ENCODE data around the gene ATP8A1.

ATP8A1 gene

DNA sequence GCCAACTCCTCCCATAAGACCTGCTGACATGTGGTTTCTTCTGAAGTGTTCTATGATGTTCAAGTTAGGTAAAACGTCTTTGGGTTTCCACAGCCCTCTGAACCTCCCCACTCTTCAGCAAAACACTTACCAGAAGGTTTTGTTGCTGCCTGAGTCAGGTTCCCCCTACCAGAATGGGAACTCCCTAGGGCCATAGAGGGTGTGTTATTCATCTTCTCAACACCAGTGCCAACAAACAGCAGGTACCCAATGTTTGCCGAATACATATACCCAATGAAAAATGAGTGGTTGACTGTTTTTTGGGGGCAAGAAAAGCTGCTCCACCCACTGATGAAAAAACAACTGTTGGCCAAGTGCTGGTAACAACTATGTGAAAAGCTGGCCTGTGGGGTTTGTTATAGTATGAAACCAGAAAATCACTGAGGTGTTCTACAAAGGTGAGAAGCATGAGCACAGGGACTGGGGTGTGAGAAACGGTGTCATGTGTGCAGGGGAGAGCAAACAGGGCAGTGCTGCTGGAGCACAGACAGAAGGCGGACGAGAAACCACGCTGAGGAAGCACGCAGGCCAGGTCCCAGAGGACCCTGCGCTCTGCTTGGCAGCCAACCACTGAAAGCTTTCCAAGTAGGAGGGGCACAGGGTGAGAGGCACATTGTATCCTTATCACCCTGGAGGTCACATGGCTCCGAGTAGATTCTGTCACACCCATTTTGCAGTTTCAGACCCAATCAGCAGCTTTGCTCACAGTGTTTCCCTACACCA lies 28.8 kb downstream of the ATP8A1 start:
- DNase-seq (ENCODE audit: low read depth in 1 of 2, low spot score in 1 of 2) = no peak

- DNase-seq (ENCODE audit: low read depth in 1 of 2, low spot score in 1 of 2) = no peak
Observed at GRCh38 chr4:42626629-42627146, 30.2 kb downstream of the ATP8A1 start.

- DNase-seq (ENCODE audit: low read depth in 1 of 2, low spot score in 1 of 2) = no peak
Observed at GRCh38 chr4:42625329-42625728, 31.6 kb downstream of the ATP8A1 start.

- no peak for DNase-seq (ENCODE audit: low read depth in 1 of 2, low spot score in 1 of 2)
Observed at GRCh38 chr4:42624551-42624950, 32.4 kb downstream of the ATP8A1 start.

DNA sequence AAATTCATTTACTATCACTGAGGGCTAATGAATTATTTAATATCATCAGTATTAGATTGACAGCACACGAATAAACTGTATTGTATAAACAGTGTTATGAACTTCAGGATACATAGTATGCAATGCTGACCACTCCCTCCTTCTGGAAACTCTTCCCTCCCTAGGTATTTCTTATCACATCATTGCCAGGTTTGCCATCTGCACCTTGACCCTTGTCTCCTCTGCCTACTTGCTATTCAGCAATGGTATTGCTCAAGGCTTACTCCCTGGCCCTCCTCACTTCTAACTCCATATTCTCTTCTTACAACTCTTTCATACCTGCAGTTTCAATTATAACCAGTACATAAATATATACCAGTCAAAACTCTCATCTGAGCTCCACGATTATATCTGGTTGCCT lies 38.9 kb downstream of the ATP8A1 start:
- no peak for DNase-seq (ENCODE audit: low read depth in 1 of 2, low spot score in 1 of 2)

DNA sequence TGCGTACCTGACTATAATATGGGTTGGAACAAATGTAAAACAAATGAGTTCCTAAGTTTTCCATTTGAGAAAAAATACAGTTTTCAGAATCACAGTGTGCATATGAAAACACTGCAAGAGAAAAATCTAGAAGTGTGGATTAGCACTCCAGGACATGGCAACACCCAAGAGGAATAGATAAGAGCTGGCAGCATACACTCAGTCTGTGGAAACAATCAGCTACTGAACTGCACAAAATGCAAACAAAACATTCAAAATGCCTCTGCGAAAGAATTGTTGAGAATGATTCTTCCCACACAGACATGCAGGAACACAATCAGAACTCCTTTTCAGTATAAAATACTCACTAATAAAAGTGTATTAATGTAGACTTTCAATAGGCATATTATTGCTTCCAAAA lies 39.9 kb downstream of the ATP8A1 start:
- DNase-seq (ENCODE audit: low read depth in 1 of 2, low spot score in 1 of 2) = no peak

DNA sequence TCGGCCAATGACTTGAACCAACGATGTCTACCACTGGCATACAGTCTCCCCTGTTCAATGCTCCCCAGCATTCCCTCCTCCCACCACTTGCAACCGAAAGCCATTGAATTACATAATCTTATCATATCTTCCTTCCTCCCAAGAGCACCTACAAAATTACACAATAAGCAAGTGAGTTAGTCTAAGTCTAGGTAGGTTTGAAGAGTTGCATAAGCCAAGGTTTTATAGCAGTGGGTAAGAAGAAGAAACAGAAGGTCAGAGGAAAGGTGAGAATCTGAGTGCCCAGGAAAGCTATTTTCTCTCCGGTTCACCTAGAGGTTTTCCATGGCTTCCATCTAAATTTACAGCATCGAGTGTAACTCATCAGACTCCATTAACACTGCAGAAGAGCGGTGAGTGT lies 40.3 kb downstream of the ATP8A1 start:
- no peak for DNase-seq (ENCODE audit: low read depth in 1 of 2, low spot score in 1 of 2)

DNA sequence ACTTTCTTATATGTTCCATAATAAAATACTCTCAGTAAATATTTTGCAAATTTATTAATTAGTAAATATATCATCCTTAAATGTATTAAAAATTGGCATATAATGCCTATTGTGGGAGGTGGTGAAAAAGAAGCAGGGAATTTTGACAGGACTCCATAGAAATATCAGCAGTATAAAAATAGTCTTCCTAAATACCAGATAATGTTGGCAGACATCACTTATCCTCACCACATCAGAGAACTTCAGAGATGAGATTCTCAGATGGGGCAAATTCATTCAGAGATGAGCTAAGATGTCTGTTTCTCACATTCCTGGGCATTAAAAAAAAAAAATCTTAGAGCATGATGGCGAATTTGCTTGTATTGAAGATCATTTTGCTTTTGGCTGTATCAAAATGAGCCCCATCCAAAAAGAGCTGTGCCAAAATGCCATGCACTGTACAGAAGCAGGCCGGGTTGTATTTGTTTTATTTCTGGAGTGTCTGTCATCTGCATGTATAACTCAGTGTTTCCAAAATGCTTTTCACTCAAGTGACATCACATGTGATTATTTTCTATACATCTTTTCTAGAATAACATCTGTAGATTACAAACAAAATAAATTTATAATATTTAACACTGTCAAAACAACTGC lies 41.7 kb downstream of the ATP8A1 start:
- no peak for DNase-seq (ENCODE audit: low read depth in 1 of 2, low spot score in 1 of 2)

DNA sequence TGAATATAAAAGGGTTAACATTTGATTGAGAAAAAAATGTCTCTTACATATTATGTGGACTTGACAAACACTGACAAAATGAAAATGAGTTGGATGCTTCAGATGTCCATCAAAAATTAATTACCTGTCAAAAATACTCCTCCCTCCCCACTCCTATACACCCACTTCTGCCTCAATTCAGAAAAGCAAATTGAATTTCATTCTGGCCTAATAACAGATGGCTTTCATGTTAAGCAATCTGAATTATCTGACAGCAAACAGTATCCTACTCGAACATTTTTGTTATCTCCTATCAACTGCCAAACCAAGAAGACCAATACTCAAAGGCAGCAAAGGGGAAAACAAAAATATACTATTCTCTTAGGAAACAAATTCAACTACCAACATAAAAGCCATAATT lies 44.0 kb downstream of the ATP8A1 start:
- DNase-seq (ENCODE audit: low read depth in 1 of 2, low spot score in 1 of 2) = no peak

- no peak for DNase-seq (ENCODE audit: low read depth in 1 of 2, low spot score in 1 of 2)
Observed at GRCh38 chr4:42610941-42611340, 46.0 kb downstream of the ATP8A1 start.

DNA sequence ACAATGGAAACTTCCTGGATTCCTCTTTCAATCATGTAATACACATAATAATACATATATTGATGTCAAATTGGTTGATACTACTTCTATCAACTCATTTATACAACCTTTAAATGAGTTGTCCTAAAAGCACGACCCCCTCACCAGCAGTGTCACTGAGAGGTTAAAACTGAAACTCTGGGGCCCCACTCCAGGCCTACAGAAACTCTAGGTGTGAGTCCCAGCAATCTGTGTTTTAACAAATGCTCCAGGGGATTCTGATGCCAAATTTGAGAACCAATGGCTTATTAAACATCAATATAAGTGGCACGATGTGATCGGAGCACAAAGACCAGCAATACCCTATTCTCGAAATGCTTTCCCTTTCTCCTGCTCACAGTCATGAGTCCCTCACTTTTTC lies 47.9 kb downstream of the ATP8A1 start:
- no peak for DNase-seq (ENCODE audit: low read depth in 1 of 2, low spot score in 1 of 2)

- no peak for DNase-seq (ENCODE audit: low read depth in 1 of 2, low spot score in 1 of 2)
Observed at GRCh38 chr4:42608551-42608950, 48.4 kb downstream of the ATP8A1 start.

DNA sequence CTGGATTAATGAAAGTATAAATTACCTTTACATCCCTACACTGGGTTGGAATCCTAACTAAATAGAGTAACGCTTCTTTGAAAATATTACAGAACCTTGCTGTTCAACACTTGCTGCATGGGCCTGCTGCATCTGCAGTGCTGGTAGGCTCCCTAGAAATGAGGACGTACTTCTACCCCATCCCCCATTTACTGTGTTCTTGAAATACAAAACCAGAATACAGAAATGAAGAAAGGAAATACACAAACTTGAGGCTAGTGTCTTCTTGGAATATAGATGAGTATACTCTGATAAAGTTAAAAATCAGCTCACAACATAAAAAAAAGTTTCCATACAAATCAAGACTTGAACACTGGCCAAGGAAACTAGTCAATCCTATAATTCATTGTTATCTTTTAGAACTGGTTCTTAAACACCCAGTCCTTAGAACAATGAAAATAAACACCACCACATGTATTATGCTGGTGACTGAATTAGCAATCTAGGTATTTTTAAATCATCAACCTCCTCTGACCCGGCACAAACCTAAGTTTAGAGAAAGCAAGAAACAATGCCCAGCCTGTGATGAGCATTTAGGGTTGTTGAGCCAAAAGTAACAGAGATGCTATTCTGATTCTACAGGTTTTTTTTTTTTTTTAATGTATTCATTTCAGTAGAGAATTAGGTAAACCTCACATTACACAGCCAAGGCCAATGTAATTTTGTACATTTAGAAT lies 49.7 kb downstream of the ATP8A1 start:
- DNase-seq (ENCODE audit: low read depth in 1 of 2, low spot score in 1 of 2) = no peak

GRCh38 chr4:42605264-42605663 lies 51.6 kb downstream of the ATP8A1 start:
- DNase-seq (ENCODE audit: low read depth in 1 of 2, low spot score in 1 of 2) = no peak

GRCh38 chr4:42603862-42604261 lies 53.0 kb downstream of the ATP8A1 start:
- DNase-seq (ENCODE audit: low read depth in 1 of 2, low spot score in 1 of 2) = no peak

DNA sequence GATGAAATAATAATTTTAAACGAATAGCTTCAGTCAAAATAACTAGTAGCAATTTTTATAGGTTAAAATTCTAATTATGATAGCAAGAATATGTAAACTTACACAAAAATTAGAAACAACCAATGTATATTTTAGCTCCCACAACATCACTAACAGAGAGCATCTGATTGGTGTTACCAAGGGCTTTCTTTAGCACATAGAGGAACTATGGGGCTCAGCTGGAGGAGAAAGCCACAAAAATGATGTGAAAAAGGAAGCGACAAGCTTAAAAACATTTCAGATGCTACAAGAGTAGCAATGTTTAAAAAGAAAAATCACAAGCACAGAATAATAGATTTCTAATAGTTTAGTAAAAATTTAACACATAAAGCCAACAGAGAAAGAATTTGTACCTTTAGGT lies 56.3 kb downstream of the ATP8A1 start:
- no peak for DNase-seq (ENCODE audit: low read depth in 1 of 2, low spot score in 1 of 2)

GRCh38 chr4:42596918-42597317 lies 60.0 kb downstream of the ATP8A1 start:
- DNase-seq (ENCODE audit: low read depth in 1 of 2, low spot score in 1 of 2) = no peak

DNA sequence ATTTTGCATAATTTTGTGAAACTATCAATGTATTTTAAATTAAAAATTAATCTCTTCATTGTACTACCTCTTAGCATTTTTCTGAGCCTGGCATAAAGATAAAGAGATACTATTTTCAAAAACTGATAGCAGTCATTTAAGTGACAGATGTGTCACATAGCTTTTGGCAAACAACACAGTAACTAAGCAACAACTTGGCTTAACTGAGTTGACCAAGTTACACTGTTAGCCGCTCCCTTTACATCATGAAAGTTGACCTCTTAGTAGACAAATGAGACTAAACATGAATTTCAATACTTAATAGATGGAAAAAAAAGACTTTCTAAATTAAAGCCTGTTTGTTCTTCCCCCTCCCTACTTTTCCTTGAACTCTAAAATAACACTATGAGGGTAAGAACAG lies 62.0 kb downstream of the ATP8A1 start:
- no peak for DNase-seq (ENCODE audit: low read depth in 1 of 2, low spot score in 1 of 2)

GRCh38 chr4:42588909-42589308 lies 68.0 kb downstream of the ATP8A1 start:
- no peak for DNase-seq (ENCODE audit: low read depth in 1 of 2, low spot score in 1 of 2)

DNA sequence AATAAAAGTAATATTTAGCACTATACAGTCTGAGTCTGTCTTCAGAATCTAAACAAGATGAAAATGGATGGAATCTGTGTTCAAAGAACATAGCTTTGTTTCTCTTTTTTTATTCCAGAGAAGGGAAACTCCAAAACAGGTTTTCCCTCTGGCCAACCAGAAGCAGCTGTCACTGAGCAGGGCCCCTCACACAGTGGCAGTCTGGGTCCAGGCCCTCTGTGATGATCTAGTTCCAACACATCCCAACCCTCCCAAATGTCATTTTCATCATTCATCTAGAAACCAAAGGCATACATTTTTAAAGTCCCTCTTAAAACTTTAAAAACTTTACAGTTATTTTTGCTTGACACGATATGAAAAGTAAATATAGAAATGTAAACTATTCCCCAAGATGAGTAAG lies 70.1 kb downstream of the ATP8A1 start:
- DNase-seq (ENCODE audit: low read depth in 1 of 2, low spot score in 1 of 2) = no peak

DNA sequence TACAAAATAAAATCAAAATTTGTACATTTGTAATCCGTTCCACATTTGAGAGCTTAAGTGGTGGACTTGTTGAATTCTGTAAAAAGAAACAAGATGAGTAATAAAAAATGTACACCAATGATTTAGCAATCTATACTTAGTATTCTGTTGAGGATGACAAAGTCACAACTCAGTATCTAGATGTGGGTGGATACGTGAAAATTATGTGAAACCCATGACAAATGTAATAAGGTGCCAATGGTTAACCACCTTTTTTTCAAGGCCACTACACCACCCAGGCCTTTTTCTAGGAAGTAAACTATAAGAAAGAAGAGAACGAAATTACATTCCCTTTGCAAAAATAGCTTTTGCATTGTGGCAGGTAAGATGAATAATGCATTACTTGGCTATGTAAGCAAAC lies 77.0 kb downstream of the ATP8A1 start:
- DNase-seq (ENCODE audit: low read depth in 1 of 2, low spot score in 1 of 2) = no peak

GRCh38 chr4:42578187-42578586 lies 78.7 kb downstream of the ATP8A1 start:
- no peak for DNase-seq (ENCODE audit: low read depth in 1 of 2, low spot score in 1 of 2)
